Stimulated activated CD4-positive, alpha-beta T cell treated with anti-CD3 and anti-CD28 coated beads, Interleukin-1b, Interleukin-23, amount 100 ng/mL, for 1 hour (primary cell): Measurements from ENCODE around the gene TECPR2.

Experiments used
- DNase-seq, 2 donors: peaks; one replicate each; pipeline ENCODE4 v3.0.0-alpha.2; 2020; ENCODE audit warnings: low read depth in 2 of 2

Gene TECPR2

DNA sequence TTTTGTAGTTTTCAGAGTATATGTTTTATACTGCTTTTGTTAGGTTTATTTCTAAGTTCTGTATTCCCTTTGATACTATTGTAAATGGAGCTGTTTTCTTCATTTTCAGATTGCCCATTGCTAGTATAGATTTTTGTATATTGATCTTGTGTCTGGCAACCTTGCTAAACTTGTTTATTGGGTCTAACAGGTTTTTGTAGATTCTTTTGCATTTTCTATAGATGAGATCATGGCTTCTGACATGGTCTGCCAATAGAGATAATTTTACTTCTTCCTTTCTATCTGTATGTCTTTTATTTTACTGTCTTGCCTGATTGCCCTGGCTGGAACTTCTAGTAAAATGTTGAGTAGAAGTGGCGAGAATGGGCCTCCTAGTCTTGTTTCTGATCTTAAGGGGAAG lies 106.5 kb downstream of the TECPR2 start:
- no peak for DNase-seq

DNA sequence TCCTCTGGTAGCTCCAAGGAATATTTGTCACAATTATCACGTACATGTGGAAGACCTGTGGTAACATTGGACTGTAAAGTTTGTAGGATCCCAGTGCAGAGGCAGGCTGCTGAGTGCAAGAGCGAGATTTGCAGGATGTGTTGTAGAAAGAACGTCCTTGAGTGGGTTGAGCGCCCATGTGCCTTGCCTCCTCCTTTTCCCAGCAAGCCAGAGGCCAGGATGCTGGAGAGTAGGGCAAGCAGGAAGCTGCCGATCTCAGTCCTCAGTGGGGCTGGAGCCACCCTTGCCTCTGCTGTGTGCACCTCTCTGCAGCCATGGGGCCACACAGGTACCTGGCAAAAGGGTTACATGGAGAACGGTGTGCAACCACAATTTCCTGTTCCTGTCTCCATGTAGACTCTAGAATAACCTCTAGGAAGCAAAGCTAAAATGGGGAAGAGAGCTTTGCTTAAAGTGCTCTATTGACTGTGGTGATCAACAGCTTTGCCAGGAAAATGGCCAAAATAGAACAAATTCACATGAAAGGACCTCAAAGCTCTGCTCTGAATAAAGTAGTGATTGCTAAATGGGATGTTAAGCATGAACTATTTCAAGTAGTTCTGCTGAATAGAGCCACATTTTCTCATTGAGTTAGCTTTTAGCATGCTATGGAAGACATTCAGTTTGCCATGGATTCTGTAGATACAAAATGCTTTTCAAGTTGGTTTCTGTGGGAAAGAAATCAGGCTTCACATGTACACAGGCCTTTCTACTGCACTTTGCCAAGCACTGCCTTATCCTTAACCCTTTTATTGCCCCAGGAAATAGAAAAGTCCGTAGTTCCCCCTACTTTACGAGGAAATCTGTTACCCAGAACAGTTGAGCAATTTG lies 109.4 kb downstream of the TECPR2 start:
- DNase-seq, result no peak

DNA sequence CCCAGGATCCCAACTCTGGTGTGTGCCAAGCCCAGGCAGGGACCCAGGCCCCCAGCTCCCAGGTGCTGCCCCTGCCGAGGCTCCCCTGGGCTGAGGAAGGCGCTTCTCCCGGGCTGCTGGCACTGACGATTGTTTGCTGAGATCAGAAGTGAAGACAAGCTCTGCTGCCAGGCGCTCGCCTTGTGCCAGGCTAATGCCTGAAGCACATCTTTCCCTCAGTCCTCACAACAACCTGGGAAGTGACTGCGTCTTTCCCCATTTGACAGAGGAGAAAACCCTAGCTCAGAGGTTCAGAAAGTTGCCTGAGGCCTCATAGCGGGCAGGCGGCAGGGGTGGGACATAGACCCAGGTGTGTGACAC lies 110.0 kb downstream of the TECPR2 start:
- no peak for DNase-seq

DNA sequence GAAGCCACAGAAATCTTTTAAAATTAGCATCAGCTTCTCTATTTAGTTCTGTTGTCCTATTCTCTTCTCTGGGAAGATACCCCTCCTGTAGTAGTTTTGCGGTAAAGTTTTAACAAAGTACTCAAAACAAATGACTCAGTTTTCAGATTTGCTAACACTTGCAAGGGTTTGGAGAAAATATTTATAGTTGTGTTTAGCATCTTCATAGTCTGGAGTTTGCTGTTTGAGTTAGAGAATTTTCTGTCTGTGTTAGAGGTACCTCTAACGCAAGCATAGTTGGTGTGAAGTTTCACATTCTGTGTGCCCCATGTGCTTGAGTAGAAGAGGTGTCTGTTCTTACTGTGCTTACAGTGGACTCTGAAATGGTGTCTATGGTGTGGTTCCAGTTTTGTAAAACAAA lies 110.8 kb downstream of the TECPR2 start:
- no peak for DNase-seq

DNA sequence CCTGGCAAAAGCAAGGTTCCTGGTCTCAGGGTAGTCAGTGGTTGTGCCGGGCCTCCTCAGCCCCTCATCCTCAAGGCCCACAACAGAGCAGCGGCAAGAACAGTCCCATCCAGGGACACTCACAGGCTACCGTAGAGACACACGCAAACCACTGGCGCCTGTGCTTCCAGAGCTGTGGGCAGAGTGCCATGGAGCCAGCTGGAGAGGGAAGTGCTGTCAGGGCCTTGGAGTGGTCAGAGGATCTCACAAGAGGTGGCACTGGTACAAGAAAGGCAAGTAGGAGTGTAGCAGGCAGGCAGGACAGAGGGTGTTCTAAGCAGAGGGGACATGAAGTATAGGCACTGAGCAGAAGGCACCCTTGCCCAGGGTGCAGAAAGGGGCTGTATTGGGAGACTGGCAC lies 112.2 kb downstream of the TECPR2 start:
- no peak for DNase-seq

DNA sequence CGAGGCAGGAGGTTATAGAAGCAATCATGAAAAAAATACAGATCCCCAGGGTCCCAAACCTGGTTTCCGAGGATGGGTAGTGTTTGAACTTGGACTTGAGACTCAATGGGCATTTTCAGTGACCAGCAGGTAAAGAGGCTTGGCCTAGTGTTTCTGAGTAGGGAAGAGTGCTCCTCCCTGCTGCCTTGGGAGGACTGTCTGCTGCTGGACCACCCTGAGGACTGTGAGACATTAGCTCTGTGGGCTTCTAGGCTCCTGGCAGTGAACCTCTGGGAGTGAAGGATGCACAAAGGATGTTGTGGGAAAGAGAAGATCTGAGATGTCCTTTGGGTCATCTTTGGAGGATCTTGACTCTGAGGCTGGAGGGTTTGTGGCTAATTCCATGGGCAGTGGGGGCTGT lies 116.4 kb downstream of the TECPR2 start:
- DNase-seq, result no peak

DNA sequence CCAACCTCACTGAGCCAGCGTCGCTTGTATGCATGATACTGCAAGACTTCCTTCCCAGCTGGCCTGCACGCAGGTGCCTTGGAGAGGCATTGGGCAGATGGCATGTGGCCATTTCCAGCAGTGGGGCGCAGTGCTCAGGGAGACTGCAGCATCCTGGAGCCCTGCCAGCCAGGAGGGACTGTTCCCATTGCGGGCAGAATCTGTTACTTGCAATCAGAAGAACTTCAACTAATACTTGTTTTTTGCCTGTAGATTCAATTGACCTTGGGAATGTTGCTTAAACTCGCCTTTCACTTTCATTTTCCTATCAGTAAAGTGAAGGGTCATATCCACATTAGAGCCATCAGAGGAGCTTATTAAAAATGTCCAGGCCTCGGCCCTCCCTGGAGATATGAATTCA lies 117.0 kb downstream of the TECPR2 start:
- no peak for DNase-seq

DNA sequence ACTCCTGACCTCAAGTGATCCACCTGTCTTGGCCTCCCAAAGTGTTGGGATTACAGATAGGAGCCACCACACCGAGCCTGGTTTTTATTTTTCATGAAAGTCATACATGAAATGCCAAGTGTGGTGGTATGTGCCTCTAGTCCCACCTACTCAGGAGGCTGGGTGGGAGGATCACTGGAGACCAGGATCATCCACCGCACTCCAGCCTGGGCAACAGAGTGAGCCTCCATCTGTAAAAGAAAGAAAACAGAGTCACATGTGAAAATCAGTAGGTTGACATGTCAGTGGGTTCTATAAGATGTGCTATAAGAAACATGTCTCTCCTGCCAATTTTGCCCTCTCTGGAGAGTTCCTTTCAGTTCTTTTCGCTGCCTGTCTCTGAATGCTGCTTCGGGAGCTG lies 118.6 kb downstream of the TECPR2 start:
- DNase-seq, result no peak

DNA sequence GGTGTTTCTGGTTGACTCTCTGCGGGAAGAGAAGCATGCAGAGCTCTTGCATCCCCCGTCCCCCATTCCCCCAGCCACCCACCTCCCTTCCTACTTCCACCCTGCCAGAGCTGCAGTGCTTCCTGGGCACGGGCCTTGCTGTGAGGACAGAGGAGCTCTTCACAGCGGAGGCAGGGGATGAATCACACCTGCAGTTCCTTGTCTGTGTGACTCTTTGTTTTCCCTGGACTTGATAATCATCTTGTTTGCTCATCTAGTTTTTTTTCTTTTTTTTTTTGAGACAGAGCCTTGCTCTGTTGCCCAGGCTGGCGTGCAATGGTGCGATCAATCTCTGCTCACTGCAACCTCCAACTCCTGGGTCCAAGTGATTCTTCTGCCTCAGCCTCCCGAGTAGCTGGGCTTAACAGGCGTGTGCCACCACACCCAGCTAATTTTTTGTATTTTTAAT lies 119.1 kb downstream of the TECPR2 start:
- DNase-seq, result no peak

DNA sequence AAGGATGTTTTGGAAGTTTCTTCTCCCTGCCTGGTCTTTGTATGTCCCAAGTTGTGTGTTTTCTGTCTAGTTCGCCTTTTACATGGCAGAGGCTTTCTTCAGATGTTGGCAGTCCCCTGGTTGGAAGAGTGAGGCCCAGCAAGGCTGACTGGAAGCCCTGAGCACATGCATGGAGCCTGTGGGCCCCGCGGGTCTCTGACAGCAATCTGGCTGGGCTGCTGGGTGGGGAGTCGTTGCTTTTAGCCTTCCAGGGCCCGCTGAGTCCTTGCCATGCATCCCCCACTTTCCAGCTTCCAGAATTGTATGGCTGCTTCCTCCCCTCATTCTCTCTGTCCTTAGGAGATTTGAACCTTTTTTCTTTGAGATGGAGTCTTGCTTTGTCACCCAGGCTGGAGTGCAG lies 121.6 kb downstream of the TECPR2 start:
- no peak for DNase-seq

DNA sequence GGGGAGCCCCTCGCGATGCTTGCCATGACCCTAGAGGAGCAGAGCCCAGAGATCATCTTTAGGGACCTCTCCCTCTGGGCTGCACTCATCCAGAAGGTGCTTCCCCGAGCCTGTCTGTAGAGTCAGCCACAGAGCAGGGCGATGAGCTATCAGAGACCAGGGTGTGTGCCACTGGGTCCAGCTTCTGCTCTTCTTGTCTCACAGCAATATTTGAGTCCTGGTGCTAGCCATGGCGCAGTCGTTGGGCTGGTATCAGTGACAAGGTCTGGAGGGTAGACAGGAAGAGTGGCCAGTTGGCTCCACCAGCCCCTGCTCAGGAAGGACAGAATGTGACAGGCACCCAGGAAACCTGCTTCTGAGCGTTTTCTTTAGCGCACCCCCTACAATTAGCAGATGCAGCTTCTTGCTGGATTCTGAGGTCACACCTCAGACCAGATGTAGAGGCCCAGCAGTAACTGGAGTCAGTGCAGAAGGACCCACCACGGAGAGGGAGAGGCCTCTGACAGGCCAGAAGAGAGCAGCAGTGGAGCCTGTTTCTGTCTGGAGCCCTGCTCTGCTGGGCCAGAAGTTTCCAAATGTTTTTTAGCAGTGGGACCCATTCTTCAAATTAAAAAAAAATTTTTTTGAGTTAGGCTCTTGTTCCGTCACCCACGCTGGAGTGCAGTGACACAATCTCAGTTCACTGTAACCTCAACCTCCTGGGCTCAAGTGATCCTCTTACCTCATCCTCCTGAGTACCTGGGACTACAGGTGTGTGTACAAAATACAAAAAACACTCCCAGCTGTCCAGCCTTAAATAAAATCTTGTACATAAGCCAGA lies 123.2 kb downstream of the TECPR2 start:
- no peak for DNase-seq

DNA sequence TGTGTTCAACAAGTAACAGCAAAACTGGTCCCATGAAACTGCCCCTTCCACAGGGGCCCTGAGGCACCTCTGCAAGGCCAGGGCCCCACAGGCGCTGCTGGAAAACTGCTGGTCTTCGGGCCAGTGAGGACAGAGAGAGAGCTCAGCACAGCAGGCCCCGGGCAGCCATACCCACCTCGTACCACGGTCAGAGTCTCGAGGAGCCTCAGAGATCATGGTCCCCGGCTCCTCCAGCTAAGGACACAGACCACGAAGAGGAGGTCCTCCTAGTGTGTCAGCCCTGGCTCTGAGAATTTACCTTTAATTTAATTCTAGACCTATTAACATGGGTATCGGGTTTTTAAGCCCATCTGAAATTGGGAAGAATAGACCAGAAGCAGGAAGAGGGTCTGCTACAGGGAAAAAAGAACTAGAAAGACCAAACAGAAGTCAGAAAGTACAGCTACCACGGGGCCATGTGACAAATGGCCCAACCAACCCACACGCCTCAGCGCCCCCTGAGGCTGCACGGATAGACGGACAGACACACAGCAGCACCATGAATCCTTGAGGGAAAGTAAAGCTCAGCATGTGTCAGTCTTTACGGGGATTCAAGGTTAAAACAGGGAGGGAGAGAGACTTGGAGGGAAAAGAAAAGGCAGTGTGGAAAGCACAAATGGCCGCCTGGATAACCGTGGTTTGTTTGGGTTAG lies 123.9 kb downstream of the TECPR2 start:
- DNase-seq, result no peak

DNA sequence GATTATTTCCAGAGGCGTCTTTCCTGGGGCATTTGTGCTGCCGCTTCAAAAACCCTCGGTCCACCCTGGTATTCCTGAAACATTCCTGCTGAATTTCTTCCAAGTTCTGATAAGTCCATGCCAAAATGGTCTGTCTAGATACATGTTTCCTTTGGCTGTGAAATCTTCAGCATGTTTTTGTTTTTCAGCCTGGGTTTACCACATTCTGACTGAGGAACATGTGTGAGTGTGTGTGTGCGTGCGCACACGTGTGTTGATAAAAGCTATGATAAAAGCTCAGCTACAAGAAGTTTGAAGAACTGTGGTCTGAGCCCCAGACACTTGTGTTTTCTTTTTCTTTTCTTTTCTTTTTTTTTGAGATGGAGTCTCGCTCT lies 124.5 kb downstream of the TECPR2 start:
- DNase-seq, result no peak

DNA sequence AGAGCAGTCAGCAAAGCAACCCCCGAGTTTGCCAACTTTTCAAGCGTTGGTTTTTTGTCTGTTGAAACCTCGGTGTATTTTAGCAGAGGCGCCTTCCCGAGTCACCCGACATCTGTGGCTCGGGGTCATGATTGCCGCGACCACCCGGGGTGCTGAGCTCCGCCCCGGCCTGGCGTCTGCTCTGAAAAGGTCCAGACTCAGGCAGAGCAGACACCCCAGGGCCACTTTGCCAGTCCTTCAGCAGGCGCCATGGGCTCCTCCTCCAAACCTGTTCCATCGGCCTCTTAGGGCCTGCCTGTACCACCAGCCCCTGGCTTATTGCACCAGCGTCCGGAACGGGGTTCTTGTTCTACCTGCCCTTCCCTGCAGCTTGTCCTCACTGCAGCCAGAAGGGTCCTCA lies 127.7 kb downstream of the TECPR2 start:
- no peak for DNase-seq

DNA sequence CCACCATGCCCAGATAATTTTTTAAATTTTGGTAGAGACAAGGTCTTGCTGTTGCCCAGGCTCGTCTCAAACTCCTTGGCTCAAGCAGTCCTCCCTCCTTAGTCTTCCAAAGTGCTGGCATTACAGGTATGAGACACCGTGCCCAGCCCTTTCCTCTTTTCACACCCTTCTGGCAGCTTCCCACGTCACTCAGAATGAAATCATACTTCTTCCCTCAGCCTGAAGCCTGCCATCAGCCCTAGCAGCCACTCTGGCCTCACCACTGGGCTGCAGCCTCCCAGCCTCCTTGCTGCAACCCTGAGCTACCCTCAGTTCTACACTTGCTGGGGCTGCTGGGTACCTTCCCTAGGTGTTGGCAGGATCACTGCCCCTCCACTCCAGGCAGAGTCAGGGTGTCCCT lies 128.6 kb downstream of the TECPR2 start:
- DNase-seq, result no peak

DNA sequence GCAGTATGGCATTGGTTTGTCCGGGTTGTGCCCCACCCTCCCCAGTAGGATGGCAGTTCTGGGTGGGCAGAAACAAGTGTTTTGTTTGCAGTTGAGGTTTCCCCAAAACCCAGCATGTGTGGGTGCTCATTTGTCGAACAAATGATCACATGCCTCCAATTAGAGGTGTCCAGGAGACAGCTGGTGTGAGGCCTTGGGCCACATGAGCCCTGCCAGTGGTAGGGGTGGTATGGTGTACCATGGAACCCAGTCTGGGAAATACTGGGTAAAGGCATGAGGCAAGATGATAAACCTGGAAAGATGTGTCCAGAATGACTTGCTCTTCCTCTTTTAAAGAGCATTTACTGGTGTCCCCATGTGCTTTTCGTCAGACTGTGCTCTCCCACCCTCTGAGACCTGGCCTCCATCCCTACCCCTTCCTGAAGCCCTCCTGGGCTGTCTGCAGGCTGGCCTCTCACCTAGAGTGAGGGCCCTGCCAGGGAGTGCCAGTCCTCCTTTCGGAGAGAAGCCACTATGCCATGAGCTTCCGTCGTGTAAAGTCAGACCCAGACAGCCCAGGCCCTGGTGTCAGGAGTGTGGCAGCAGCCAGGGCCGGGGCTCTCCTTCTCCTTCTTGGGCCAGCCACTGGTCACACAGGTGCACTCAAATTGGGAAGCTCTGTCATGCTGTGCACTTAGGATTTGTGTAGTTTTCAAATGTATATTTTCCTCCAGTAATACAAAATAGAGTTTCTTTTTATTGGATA lies 129.2 kb downstream of the TECPR2 start:
- DNase-seq, result no peak

DNA sequence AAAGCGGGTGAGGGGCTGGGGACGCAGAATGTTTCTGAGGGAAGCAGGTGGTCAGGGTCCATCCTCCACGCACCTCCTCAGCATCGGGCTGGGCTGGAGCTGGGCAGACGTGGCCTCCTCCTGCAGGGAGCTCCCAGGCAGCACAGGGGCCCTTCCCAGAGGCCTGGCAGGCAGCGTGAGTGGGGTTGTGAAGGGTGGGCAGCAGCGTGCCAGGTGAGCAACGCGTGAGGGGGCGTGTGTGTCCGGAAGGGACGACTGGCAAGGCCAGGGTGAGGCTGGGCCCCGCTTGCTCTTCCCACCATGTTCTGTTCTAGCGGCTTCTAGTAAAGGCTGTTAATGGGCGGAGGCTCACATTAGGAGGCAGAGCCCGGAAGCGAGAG lies 129.8 kb downstream of the TECPR2 start:
- DNase-seq, result no peak

DNA sequence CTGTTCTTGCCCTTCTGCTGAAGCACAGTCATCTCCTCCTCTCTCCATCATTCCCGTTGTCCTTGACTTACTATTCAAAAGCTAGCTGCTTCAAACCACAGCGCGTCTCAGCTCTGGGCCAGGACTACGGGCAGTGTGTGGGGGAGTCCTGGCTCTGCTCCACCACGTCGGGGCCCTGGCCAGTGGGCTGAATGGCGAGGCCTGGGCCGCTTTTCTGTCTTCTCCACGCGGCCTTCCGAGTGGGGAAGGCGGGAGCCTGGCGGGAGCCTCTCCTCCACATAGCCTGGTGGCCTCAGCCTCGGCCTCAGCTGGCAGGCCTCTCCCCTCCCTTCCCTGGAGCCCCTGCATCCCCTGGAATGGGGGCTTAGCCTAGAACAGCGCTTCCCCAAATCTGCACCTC lies 130.4 kb downstream of the TECPR2 start:
- no peak for DNase-seq

DNA sequence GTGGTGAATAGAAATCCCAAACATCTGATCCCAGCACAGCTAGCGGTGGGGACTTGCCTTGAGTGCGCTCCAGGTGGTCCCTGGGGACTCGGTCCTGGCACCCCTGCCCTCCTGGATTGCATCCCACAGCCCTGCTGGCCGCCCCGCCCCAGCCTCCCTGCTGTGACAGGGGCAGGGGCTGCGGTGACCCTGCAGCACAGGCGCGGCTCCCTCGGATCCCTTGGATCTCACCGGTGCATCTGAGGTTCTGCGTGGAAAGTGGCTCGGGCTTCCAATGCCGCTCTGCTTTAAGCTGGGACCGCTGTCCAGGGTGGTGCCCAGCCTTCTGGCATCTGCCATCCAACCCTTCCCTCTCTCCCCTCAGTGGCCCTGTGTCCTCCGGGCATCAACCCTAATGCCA lies 130.8 kb downstream of the TECPR2 start:
- DNase-seq, result no peak

DNA sequence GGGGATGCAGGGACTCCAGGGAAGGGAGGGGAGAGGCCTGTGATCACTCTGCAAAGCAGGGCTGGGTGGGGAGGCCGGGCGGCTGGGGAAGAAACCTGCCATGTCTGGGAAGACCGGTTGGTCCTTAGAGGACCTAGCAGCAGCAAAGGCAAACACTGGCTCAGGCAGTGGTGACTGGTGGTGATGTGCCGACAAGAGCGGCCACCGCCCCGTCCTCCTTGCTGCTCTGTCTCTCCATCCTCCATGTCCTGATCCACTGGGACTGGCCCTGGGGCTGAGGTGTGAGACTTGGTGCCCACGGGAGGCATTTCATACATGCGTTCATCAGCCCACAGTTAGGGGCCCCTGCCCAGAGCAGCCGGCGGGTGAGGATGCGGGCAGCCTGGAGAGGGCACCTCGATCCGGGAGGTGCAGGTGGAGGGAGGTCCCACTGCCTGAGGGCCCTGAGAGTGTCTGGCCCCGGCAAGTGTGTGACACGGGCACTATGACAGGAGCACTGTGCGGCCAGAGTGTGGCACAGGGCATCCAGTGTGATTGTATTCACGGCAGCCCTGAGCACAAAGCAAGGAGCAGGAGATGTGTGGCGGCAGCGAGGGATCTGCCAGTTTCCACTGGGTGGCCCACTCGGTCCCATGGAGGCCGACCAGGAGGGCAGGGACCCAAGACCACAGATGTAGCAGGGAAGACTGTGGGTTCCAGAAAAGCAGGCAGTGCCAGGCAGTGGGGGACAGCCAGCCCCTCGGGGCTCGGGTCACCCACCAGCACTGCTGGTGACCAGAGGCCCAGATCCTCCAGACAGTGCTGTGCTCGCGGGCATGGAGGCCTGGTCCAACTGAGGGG lies 133.0 kb downstream of the TECPR2 start:
- DNase-seq, result no peak

DNA sequence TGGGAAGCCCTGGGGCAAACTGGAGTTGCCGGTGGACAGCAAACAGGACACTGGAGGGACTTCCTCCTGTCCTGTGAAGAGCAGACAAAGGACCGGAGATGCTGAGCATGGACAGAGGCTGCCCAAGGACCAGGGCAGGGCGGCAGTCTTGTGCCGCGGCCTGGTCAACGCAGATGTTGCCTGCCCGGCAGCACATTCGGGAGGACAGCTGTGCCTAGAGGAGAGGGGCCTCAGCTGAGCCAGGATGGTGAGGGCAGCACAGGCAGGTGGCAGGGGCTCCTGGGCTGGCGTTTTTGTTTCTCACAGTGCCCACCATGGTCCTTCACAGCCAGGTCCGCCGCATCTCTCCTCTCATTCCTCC lies 133.6 kb downstream of the TECPR2 start:
- no peak for DNase-seq
